Astrocyte of the spinal cord (primary cell): ENCODE data around the gene JAK2.
A peak's percentile ranks its signal among the peaks of the same experiment; 100 is the strongest.

Source experiments
- DNase-seq: peaks from one replicate; pipeline ENCODE4 v3.0.0; 2011; ENCODE audit warnings: low read depth, low spot score
- H3K4me3 ChIP-seq: 2 replicates; pipeline ENCODE4 v1.5.1; 2011; ENCODE audit warnings: low read depth, mild to moderate bottlenecking, low read length, moderate library complexity
- CTCF ChIP-seq: IDR thresholded peaks from 2 replicates; pipeline ENCODE4 v1.5.1; 2012; ENCODE audit warnings: low read depth, mild to moderate bottlenecking, low read length, inconsistent platforms
- in situ Hi-C: cut with HindIII; loops from 2 replicates; pipeline ENCODE4 v1.10.0; 2017; ENCODE audit warnings: low sequenced_read_pairs

The JAK2 gene

GRCh38 chr9:4979239-4979638 is 5.8 kb upstream of the JAK2 start:
- no peak for DNase-seq
- in situ Hi-C loops: no loop called here
- no peak overlapping the region for H3K4me3 ChIP-seq
- TF ChIP-seq CTCF: no peak

- no peak for TF ChIP-seq CTCF
- in situ Hi-C loops: no loop called here
- no peak for DNase-seq
- no peak overlapping the region for H3K4me3 ChIP-seq
Measured at GRCh38 chr9:4980086-4980727, 4.9 kb upstream of the JAK2 start.

- TF ChIP-seq CTCF: no peak
- DNase-seq: no peak
- no peak overlapping the region for H3K4me3 ChIP-seq
- in situ Hi-C loops: no loop called here
Measured at GRCh38 chr9:4982721-4983482, 2.2 kb upstream of the JAK2 start.

- in situ Hi-C loops: no loop called here
- no peak for TF ChIP-seq CTCF
- DNase-seq: no peak
- peak overlapping the region; percentile 83 for H3K4me3 ChIP-seq
Measured at GRCh38 chr9:4983601-4984165, 1.4 kb upstream of the JAK2 start.

GRCh38 chr9:4984171-4984620 is 876 bp upstream of the JAK2 start:
- DNase-seq: no peak
- in situ Hi-C loops: no loop called here

More at GRCh38 chr9:4984171-4984620, 876 bp upstream of the JAK2 start:
- TF ChIP-seq CTCF: no peak
- peak overlapping the region; percentile 83 for H3K4me3 ChIP-seq
